Fibroblast of lung (primary cell): ENCODE data around the gene FZR1. TPM values are rescaled to one million over a fixed set of nuclear protein-coding genes. Genes with fewer than 3 reads are reported as not detected.

ENCODE experiments used
- DNase-seq, 2 donors: peaks; one replicate each; pipeline versions ENCODE4 v3.0.0 to v3.0.0-alpha.2; 2010; ENCODE audit warnings: low read depth in 2 of 2
- H2AFZ ChIP-seq: 2 replicates; pipeline ENCODE4 v1.5.1; 2012; ENCODE audit warnings: low read length, control low read depth, inconsistent platforms
- H3K27ac ChIP-seq: 2 replicates; pipeline ENCODE4 v1.5.1; 2011; ENCODE audit warnings: low read length, control low read depth; ENCODE audit not compliant: insufficient read depth
- H3K27me3 ChIP-seq: 2 replicates; pipeline ENCODE4 v1.5.1; 2011; ENCODE audit warnings: mild to moderate bottlenecking, low read length; ENCODE audit not compliant: control insufficient read depth, insufficient read depth
- H3K36me3 ChIP-seq: 2 replicates; pipeline ENCODE4 v1.5.1; 2011; ENCODE audit warnings: low read length; ENCODE audit not compliant: control insufficient read depth, insufficient read depth
- H3K4me1 ChIP-seq: 2 replicates; pipeline ENCODE4 v1.5.1; 2011; ENCODE audit warnings: low read length; ENCODE audit not compliant: control insufficient read depth, insufficient read depth; ENCODE audit errors: extremely low read depth
- H3K4me2 ChIP-seq: 2 replicates; pipeline ENCODE4 v1.5.1; 2011; ENCODE audit warnings: low read length, control low read depth; ENCODE audit not compliant: insufficient read depth; ENCODE audit errors: extremely low read depth
- H3K4me3 ChIP-seq, 4 experiments: fragments of 200-600 bp in 1 of 4; sonication (generic) in 1 of 4; replicated peaks in 1 of 4; 2 replicates each; pipeline ENCODE4 v1.5.1; 2011 to 2016; ENCODE audit warnings: low read length in 4 of 4, low read depth in 3 of 4, mild to moderate bottlenecking in 3 of 4, control low read depth in 2 of 4, inconsistent platforms in 1 of 4, mixed read lengths in 1 of 4; ENCODE audit not compliant: insufficient read depth in 1 of 4; ENCODE audit errors: control extremely low read depth in 1 of 4
- H3K79me2 ChIP-seq: 2 replicates; pipeline ENCODE4 v1.5.1; 2012; ENCODE audit warnings: mild to moderate bottlenecking, low read length, inconsistent platforms; ENCODE audit not compliant: control insufficient read depth, insufficient read depth
- H3K9ac ChIP-seq: 2 replicates; pipeline ENCODE4 v1.5.1; 2011; ENCODE audit warnings: mild to moderate bottlenecking, low read length, control low read depth; ENCODE audit not compliant: insufficient read depth
- H3K9me3 ChIP-seq: 2 replicates; pipeline ENCODE4 v1.5.1; 2012; ENCODE audit warnings: low read depth, low read length; ENCODE audit not compliant: control insufficient read depth, insufficient read depth
- H4K20me1 ChIP-seq: 2 replicates; pipeline ENCODE4 v1.5.1; 2011; ENCODE audit warnings: low read length; ENCODE audit not compliant: control insufficient read depth, insufficient read depth; ENCODE audit errors: extremely low read depth
- CTCF ChIP-seq, 2 donors: IDR thresholded peaks in 1 of 2; conservative IDR thresholded peaks in 1 of 2; 1 replicate in 1 of 2; 2 replicates in 1 of 2; pipeline ENCODE4 v1.5.1; 2011 to 2012; ENCODE audit warnings: low read length in 2 of 2, control low read depth in 1 of 2, inconsistent platforms in 1 of 2, low read depth in 1 of 2, mild to moderate bottlenecking in 1 of 2
- EZH2 ChIP-seq: IDR thresholded peaks from 2 replicates; pipeline ENCODE4 v1.5.1; 2012; ENCODE audit warnings: low read length, control low read depth, mild to moderate bottlenecking; ENCODE audit errors: missing control alignments
- polyA minus RNA-seq: library from RNA; depleted of rRNA, polyadenylated mRNA; stranded (reverse); fragments of >200 nt; gene quantifications from 2 replicates; pipeline ENCODE4 v1.2.3, GENCODE V29; 2011; ENCODE audit warnings: low replicate concordance
- polyA plus RNA-seq, 2 donors: library from polyadenylated mRNA; depleted of rRNA in 1 of 2; stranded (reverse) in 1 of 2; unstranded in 1 of 2; fragments of >200 nt; gene quantifications; 2 replicates each; pipeline ENCODE4 v1.2.1, GENCODE V29; 2011 to 2012; ENCODE audit warnings: missing spikeins in 1 of 2
- total RNA-seq: library from RNA; depleted of rRNA; stranded (reverse); fragments of >200 nt; gene quantifications from 2 replicates; pipeline ENCODE4 v1.2.1, GENCODE V29; 2014

Gene FZR1
- total RNA-seq (19.3 and 38.0 TPM in 2 replicates), polyA plus RNA-seq (15.0 and 21.3 TPM in 2 replicates), polyA minus RNA-seq (48.1 and 60.6 TPM in 2 replicates)
- 25.1 and 36.2 TPM in 2 replicates for polyA plus RNA-seq (2012)

- Histone ChIP-seq H3K79me2 (peaks cover 45% of the 10 kb centered on the region), H4K20me1 (no peaks in the 10 kb centered on the region), H2AFZ (peak within 1 kb of the TSS; percentile 98), H3K4me2 (peak within 1 kb of the TSS; percentile 98), H3K9me3 (no peaks in the 10 kb centered on the region), H3K27ac (peak within 1 kb of the TSS; percentile 90), H3K27me3 (no peaks in the 10 kb centered on the region), H3K4me3 (peak within 1 kb of the TSS; percentile 82 to 93 (median 86)), H3K9ac (peak within 1 kb of the TSS; percentile 89), H3K36me3 (peaks cover 9% of the 10 kb centered on the region), H3K4me1 (peaks cover 2% of the 10 kb centered on the region)
- TF ChIP-seq CTCF (conservative IDR thresholded peaks at IDR 0.05 in 1 of 2, IDR thresholded peaks at IDR 0.05 in 1 of 2; ENCODE audit: low read depth in 1 of 2, low read length in 2 of 2) (no peak), EZH2 (no peak)
- peak; percentile 97 to 98 for DNase-seq
Observed at GRCh38 chr19:3505598-3506383, at the start of gene FZR1. Gene FZR1 (plus strand): TSS chr19:3506311. CDS start chr19:3522990, 16,679 bp downstream.

- Histone ChIP-seq H4K20me1 (no peaks in the 10 kb centered on the region), H3K36me3 (peaks cover 34% of the 10 kb centered on the region), H3K79me2 (peaks cover 35% of the 10 kb centered on the region), H3K4me1 (peaks cover 20% of the 10 kb centered on the region), H3K27me3 (no peaks in the 10 kb centered on the region), H3K9me3 (no peaks in the 10 kb centered on the region), H2AFZ (no peak overlapping the region), H3K27ac (peak overlapping the region; percentile 85), H3K9ac (no peak overlapping the region), H3K4me2 (no peak overlapping the region), H3K4me3 (no peak overlapping the region)
- no peak for TF ChIP-seq CTCF (conservative IDR thresholded peaks at IDR 0.05 in 1 of 2, IDR thresholded peaks at IDR 0.05 in 1 of 2; ENCODE audit: low read depth in 1 of 2, low read length in 2 of 2)
- TF ChIP-seq EZH2, result no peak
- DNase-seq, result no peak
Observed at GRCh38 chr19:3456925-3457527, 49.1 kb upstream of the FZR1 start.

GRCh38 chr19:3457528-3458228 lies 48.4 kb upstream of the FZR1 start:
- no peaks in the 10 kb centered on the region for H3K27me3 ChIP-seq
- H2AFZ ChIP-seq, result no peak overlapping the region
- H3K4me3 ChIP-seq, result no peak overlapping the region
- H3K4me2 ChIP-seq, result no peak overlapping the region
- H3K4me1 ChIP-seq, result peaks cover 20% of the 10 kb centered on the region
- H3K36me3 ChIP-seq, result peaks cover 30% of the 10 kb centered on the region
- no peak for TF ChIP-seq EZH2
- no peak for TF ChIP-seq CTCF (conservative IDR thresholded peaks at IDR 0.05 in 1 of 2, IDR thresholded peaks at IDR 0.05 in 1 of 2; ENCODE audit: low read depth in 1 of 2, low read length in 2 of 2)
- peaks cover 30% of the 10 kb centered on the region for H3K79me2 ChIP-seq
- H3K27ac ChIP-seq, result peak overlapping the region; percentile 85
- no peaks in the 10 kb centered on the region for H4K20me1 ChIP-seq
- H3K9me3 ChIP-seq, result no peaks in the 10 kb centered on the region
- H3K9ac ChIP-seq, result no peak overlapping the region
- peak in 1 of 2 donors; percentile 39 for DNase-seq
